Fibroblast of the aortic adventitia (primary cell): ENCODE results near the gene FIBP. TPM values are rescaled to one million over a fixed set of nuclear protein-coding genes. Genes with fewer than 3 reads are reported as not detected.

Source experiments
- DNase-seq: peaks from one replicate; pipeline ENCODE4 v3.0.0-alpha.2; 2010; ENCODE audit warnings: low read depth
- H3K4me3 ChIP-seq: 2 replicates; pipeline ENCODE4 v1.5.1; 2011; ENCODE audit warnings: low read depth, mild to moderate bottlenecking, control low read depth, low read length, moderate library complexity
- total RNA-seq: library from RNA; depleted of rRNA; stranded (reverse); fragments of >200 nt; gene quantifications from 2 replicates; pipeline ENCODE4 v1.2.3, GENCODE V29; 2012; ENCODE audit warnings: low replicate concordance
- TF ChIP-seq, protein P1 (sequence below): IDR thresholded peaks from 2 replicates; pipeline ENCODE4 v1.5.1; 2011; ENCODE audit warnings: mild to moderate bottlenecking, low read length, control low read depth, inconsistent platforms; ENCODE audit not compliant: insufficient read depth

FIBP gene
- total RNA-seq, 1 donor: 157 TPM

DNA sequence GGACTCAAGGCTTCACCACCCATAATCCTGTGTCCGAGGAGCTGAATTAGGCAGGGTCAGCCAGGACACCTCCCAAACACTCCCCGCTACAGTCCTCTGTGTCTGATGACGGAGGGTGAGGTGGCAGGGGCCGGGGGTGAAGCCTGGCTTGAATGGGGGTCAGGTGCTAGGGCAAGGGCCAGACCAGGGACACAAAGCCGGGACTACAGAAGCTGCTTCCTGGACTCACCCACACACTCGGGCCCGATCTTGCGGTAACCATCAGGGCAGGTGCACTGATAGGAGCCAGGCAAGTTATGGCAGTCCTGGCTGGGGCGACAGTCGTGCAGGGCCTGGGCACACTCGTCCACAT is 18.0 kb downstream of the FIBP start:
- TF ChIP-seq, protein P1, sequence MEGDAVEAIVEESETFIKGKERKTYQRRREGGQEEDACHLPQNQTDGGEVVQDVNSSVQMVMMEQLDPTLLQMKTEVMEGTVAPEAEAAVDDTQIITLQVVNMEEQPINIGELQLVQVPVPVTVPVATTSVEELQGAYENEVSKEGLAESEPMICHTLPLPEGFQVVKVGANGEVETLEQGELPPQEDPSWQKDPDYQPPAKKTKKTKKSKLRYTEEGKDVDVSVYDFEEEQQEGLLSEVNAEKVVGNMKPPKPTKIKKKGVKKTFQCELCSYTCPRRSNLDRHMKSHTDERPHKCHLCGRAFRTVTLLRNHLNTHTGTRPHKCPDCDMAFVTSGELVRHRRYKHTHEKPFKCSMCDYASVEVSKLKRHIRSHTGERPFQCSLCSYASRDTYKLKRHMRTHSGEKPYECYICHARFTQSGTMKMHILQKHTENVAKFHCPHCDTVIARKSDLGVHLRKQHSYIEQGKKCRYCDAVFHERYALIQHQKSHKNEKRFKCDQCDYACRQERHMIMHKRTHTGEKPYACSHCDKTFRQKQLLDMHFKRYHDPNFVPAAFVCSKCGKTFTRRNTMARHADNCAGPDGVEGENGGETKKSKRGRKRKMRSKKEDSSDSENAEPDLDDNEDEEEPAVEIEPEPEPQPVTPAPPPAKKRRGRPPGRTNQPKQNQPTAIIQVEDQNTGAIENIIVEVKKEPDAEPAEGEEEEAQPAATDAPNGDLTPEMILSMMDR: no peak
- H3K4me3 ChIP-seq: no peak overlapping the region
- no peak for DNase-seq

- no peak for DNase-seq
- no peak overlapping the region for H3K4me3 ChIP-seq
- TF ChIP-seq, protein P1: no peak
Measured at GRCh38 chr11:65869643-65870306, 18.5 kb downstream of the FIBP start.

DNA sequence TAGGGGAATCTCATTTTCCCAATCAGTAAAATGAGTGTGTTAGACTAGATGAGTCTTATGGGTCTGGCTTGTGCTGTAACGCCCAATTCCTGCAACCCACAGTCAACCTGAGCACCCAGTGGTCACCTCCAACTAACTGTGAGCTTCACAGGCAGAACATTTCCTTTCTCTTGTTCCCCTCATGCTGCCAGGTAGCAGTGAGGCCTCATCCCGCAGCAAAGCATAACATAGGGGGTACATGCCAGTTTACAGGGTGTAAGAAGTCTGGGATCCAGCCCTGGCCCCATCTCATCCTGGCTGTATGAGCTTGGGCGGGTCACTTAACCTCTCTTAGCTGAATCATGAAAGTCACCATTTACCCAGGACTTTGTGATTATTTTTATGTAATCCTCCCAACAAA is 19.4 kb downstream of the FIBP start:
- no peak for DNase-seq
- H3K4me3 ChIP-seq: no peak overlapping the region
- TF ChIP-seq, protein P1: no peak

DNA sequence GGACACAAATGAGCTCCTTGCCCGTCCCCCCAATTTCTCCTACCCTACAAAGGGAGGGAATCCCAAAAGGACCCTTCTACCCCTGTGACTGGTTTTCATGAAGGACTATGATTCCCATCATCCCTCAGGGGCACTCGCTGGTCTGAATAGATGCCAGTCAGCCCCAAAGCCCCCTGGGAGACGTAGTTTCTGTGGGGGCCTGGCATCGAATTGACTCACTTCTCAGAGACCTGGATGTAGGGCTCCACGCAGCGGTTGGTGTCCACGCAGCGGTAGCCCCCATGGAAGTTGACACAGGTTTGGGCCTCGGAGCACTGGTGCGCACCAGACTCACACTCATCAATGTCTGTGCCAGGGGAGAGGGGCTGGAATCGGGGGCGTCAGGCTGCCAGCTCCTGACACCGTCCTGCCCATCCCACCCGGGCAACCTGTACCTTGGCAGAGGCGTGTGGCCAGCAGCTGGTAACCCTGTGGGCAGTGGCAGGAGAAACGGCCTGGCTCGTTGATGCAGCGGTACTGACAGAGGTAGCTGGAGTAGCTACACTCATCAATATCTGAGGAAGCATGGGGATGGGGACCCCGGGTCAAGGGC is 20.1 kb downstream of the FIBP start:
- no peak for DNase-seq
- H3K4me3 ChIP-seq: no peak overlapping the region
- TF ChIP-seq, protein P1: no peak

DNA sequence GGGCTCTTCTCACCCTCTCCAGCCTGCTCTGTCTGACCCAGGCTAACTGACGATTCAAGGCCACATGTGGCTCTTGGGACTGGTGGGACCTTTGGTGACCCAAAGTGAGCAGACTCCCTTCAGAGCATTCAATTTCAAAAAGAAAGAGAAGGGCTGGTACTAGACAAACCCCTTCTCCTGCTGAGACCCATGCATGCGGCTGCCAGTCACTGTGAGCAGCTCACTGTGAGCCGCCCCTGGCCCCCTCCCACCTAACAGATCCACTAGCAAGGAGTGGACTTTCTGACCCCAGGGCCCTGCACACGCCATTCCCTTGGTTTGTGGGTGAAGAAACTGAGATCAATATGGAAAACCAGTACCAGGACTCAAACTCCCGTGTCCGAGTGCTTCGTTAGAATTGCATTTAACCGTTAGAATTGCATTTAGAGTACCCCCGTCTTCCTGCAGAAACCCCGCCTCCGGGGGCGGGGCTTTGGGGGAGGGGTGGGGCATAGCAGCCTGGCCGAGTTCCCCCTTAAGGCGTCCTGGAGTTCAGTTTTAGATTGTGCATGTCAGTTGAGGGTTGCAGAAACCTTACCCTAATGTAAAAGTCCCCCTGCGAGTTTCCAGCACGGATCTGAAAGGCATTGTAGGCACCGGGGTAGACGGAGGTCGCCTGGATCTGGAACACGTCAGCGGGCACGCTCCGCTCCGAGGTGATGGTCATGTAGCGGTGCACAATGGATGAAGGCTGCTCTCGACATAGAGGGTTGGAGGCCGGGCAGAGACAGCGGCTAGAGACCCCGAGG is 20.8 kb downstream of the FIBP start:
- TF ChIP-seq, protein P1: no peak
- no peak overlapping the region for H3K4me3 ChIP-seq

GRCh38 chr11:65866509-65867283 is 21.6 kb downstream of the FIBP start:
- TF ChIP-seq, protein P1: no peak
- no peak for DNase-seq
- H3K4me3 ChIP-seq: no peak overlapping the region

More for the DNA sequence above, 20.8 kb downstream of the FIBP start:
- DNase-seq: no peak
